Activated CD4-positive, alpha-beta T cell treated with anti-CD3 and anti-CD28 coated beads, Interleukin-2, Interleukin-4, amounts not matched to agents 100 ng/mL and 50 ng/mL, durations not matched to agents 16 hours and 8 hours (primary cell): ENCODE measurements around the gene PVALB.
"Not testable (repeated sequence)": the region's sequence is repeated elsewhere in the genome, so short reads cannot be mapped to it uniquely, and the experiment has no call there.

ENCODE experiments used
- DNase-seq: peaks from one replicate; pipeline ENCODE4 v3.0.0-alpha.2; 2020; ENCODE audit warnings: low spot score

Gene PVALB

GRCh38 chr22:36756746-36757655, 59.8 kb downstream of the PVALB start:
- DNase-seq = no peak

DNA sequence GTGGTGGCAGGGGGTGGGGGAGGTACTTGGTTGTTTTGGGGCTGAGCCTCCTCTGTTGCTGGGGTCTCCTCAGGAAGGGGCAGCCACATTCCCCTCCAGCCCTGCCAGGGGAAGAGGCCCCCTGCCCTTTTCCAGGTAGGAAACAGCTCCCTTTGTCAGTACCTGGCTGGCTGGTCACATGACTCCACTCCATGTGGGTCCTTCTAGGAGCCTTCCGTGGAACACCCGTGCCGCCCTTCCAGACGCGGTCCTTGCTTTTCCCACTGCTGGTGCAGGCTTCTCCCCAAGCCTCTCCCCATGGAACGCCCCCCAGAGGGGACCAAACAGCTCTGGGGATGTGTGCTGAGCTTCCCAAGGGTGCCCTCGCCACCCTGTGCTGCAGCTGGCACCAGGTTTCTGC, 60.8 kb downstream of the PVALB start:
- DNase-seq = no peak

DNA sequence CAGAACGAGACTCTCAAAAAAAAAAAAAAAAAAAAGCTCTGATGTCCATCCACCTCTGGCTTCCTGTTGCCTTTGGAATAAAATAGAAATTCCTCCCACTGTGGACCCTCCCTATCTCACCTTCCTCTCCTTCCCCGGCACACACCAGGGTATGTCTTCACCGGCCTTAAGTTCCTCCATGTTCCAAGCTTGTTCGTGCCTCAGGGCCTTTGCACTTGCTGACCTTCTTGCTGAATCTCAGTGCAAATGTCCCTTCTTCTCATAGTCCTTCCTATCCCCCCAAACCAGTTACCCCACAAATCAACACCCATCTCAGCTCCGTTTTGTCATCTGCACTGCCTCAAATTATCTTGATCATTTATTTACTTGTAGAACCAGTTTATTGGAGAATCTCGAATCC, 61.5 kb downstream of the PVALB start:
- no peak for DNase-seq

- not testable (repeated sequence) for DNase-seq
These were observed 62.0 kb downstream of the PVALB start for GRCh38 chr22:36754881-36755280.

GRCh38 chr22:36753916-36754315, 62.9 kb downstream of the PVALB start:
- DNase-seq = no peak

GRCh38 chr22:36753120-36753802, 63.6 kb downstream of the PVALB start:
- DNase-seq = no peak
